Measurements from ENCODE around the gene CST3. TPM values are rescaled to one million over a fixed set of nuclear protein-coding genes. Genes with fewer than 3 reads are reported as not detected.
"Not testable (repeated sequence)": the region's sequence is repeated elsewhere in the genome, so short reads cannot be mapped to it uniquely, and the experiment has no call there.

Gene CST3
- total and polyA plus RNA-seq, 2 donors, result 231 to 465 TPM

DNA sequence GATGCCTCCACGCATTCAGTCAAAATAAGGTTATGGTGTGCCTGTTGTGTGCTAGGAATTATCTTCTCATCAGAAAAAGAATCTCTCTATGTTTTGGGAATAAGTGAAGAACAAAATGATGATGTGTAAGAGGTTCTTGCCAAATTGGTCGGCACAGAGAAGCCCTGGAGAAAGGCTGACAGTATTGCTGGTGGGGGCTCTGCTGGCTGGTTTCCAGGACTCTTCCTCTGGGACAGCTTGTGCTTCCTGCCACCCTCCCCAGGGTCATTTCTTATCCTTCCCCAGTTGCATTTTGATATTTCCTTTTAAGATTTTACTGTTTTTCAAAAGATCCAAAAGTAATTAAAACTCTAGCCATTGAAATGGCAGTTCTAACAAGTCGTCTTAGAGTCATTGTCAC lies 28.9 kb upstream of the CST3 start:
- DNase-seq (ENCODE audit: low read depth in 6 of 9, low spot score in 9 of 9), result no peak
- no peak overlapping the region for H3K27ac ChIP-seq (ENCODE audit: low read depth in 1 of 2, low read length in 1 of 2)
- H3K4me3 ChIP-seq (ENCODE audit: low read length in 2 of 2), result no peak overlapping the region
- no peaks in the 10 kb centered on the region for H3K36me3 ChIP-seq (ENCODE audit: control insufficient read depth in 2 of 2, insufficient read depth in 2 of 2, low read length in 1 of 2)
- H3K4me1 ChIP-seq (ENCODE audit: control insufficient read depth in 2 of 2, insufficient read depth in 2 of 2, low read length in 2 of 2), result no peaks in the 10 kb centered on the region
- H3K9me3 ChIP-seq (ENCODE audit: control insufficient read depth in 2 of 2, insufficient read depth in 1 of 2, low read length in 1 of 2), result no peaks in the 10 kb centered on the region
- 90% methylated on average over 3 of the region's 3 CpGs for WGBS
- H3K27me3 ChIP-seq (ENCODE audit: control insufficient read depth in 2 of 2, insufficient read depth in 1 of 2, low read length in 1 of 2), result no peaks in the 10 kb centered on the region

DNA sequence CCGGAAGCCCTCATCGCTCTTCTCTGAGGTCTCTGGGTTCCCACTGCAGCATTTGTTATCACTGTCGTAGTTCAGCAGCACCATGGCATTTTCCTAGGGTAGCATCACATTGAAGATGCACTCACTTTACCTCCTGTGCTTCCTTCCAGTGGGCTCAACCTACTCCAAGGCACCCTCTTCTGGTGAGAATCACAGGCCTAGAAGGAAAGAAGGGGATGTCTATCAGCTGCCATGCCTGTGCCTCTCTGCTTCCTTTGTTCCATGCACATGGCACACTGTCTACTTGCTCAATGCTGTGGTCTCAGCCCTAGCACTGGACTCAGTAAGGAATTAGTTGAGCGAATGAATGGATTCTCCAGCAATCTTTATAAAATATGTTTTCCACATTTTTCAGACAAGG lies 28.4 kb upstream of the CST3 start:
- no peaks in the 10 kb centered on the region for H3K9me3 ChIP-seq (ENCODE audit: control insufficient read depth in 2 of 2, insufficient read depth in 1 of 2, low read length in 1 of 2)
- no peaks in the 10 kb centered on the region for H3K27me3 ChIP-seq (ENCODE audit: control insufficient read depth in 2 of 2, insufficient read depth in 1 of 2, low read length in 1 of 2)
- no peak overlapping the region for H3K4me3 ChIP-seq (ENCODE audit: low read length in 2 of 2)
- H3K36me3 ChIP-seq (ENCODE audit: control insufficient read depth in 2 of 2, insufficient read depth in 2 of 2, low read length in 1 of 2), result no peaks in the 10 kb centered on the region
- H3K27ac ChIP-seq (ENCODE audit: low read depth in 1 of 2, low read length in 1 of 2), result no peak overlapping the region
- 98% methylated on average over 4 of the region's 4 CpGs for WGBS
- H3K4me1 ChIP-seq (ENCODE audit: control insufficient read depth in 2 of 2, insufficient read depth in 2 of 2, low read length in 2 of 2), result no peaks in the 10 kb centered on the region
- no peak for DNase-seq (ENCODE audit: low read depth in 6 of 9, low spot score in 9 of 9)

DNA sequence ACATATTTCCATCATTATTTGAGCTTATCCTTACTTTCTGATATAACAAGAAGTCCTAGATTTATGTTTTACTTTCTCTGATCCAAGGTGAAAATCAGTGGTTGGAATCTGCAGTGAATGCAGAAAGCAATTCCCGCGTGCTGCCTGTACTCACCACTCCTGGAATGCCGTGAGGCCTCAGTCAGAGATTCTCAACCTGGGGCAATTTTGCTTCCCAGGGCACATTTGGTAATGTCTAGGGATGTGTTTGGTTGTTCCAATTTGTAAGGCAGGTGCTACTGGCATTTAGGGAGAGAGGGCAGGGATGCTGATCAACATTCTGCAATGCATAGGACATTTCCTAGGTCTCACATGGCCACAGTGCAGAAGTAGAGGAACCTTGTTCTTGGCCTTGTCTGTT lies 27.2 kb upstream of the CST3 start:
- no peak overlapping the region for H3K27ac ChIP-seq (ENCODE audit: low read depth in 1 of 2, low read length in 1 of 2)
- H3K4me1 ChIP-seq (ENCODE audit: control insufficient read depth in 2 of 2, insufficient read depth in 2 of 2, low read length in 2 of 2), result peaks cover 0 to 2% of the 10 kb centered on the region in 2 donors
- 97% methylated on average over 3 of the region's 3 CpGs for WGBS
- H3K36me3 ChIP-seq (ENCODE audit: control insufficient read depth in 2 of 2, insufficient read depth in 2 of 2, low read length in 1 of 2), result no peaks in the 10 kb centered on the region
- H3K4me3 ChIP-seq (ENCODE audit: low read length in 2 of 2), result no peak overlapping the region
- H3K27me3 ChIP-seq (ENCODE audit: control insufficient read depth in 2 of 2, insufficient read depth in 1 of 2, low read length in 1 of 2), result no peaks in the 10 kb centered on the region
- H3K9me3 ChIP-seq (ENCODE audit: control insufficient read depth in 2 of 2, insufficient read depth in 1 of 2, low read length in 1 of 2), result no peaks in the 10 kb centered on the region
- no peak for DNase-seq (ENCODE audit: low read depth in 6 of 9, low spot score in 9 of 9)

DNA sequence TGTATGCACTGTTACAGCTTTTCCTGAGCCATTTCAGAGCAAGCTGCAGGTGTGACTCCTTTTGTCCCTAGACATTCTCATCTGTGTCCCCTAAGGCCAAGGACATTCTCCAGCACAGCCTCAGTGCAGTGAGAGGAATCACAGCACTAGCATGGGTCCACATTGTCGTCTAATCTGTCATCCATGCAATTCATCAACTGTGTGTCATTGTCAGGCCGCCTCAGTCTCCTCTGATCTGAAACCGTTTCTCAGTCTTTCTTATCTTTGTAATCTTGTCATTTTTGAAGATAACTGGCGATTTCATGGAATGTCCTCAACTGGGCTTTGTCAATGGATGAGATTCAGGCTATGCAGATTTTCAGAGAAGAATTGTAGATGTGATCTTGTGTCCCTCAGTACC lies 26.3 kb upstream of the CST3 start:
- not testable (repeated sequence) for H3K27me3 ChIP-seq (ENCODE audit: control insufficient read depth in 2 of 2, insufficient read depth in 1 of 2, low read length in 1 of 2); H3K36me3 ChIP-seq (ENCODE audit: control insufficient read depth in 2 of 2, insufficient read depth in 2 of 2, low read length in 1 of 2); H3K27ac ChIP-seq (ENCODE audit: low read depth in 1 of 2, low read length in 1 of 2); H3K4me3 ChIP-seq (ENCODE audit: low read length in 2 of 2); DNase-seq (ENCODE audit: low read depth in 6 of 9, low spot score in 9 of 9); H3K9me3 ChIP-seq (ENCODE audit: control insufficient read depth in 2 of 2, insufficient read depth in 1 of 2, low read length in 1 of 2); H3K4me1 ChIP-seq (ENCODE audit: control insufficient read depth in 2 of 2, insufficient read depth in 2 of 2, low read length in 2 of 2)
- 89% methylated on average over 4 of the region's 4 CpGs for WGBS

DNA sequence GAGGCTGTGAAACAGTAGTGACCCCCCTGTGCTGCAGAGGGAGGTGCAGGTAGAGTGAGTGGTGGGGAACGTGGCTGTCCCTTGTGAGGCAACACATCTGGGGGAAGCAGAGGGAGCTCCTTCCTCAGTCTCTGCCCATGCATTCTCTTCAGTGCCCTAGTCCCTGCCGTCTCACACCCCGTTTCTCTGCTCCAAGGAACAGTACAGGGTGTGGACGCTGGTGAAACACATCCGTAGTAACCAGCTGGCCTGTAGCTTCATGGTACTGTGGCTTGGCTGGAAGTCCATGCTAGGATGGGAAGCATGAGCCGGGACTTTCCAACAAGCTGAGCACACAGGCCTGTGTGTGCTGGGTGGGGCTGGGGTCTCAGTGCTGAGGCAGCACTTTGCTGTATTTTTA lies 25.4 kb upstream of the CST3 start:
- DNase-seq (ENCODE audit: low read depth in 6 of 9, low spot score in 9 of 9), result no peak
- 87% methylated on average over 6 of the region's 6 CpGs for WGBS

DNA sequence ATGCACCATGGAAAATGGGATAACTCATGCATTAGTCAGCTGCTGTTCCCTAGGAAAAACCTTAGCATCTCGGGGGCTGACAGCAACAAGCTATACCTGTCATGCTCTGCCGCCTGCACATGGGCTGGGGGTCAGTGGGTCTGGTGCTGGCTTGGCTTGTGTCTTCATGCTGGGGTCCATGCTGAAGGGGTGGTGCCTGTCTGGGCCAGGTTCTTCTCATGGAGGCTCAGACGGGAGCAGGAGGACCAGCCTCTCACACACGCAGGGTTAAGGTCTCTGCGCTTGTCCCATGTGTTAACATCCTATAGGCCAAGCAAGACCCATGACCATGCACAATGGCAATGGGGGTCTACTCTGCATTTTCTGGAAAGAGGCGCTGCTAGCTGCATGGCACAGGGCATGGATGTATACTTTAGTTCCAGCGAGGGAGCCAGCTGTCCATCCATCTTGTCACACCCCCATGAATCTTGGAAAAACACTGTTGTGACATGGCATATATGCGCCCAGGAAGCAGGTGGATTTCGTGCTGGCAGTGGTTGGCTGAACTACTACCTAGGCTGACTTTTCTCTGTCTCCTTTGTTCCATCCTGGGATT lies 24.6 kb upstream of the CST3 start:
- WGBS, result 96% methylated on average over 9 of the region's 9 CpGs
- Histone ChIP-seq H3K4me3 (ENCODE audit: low read length in 2 of 2) (no peak overlapping the region), H3K4me1 (ENCODE audit: control insufficient read depth in 2 of 2, insufficient read depth in 2 of 2, low read length in 2 of 2) (peaks cover 0 to 2% of the 10 kb centered on the region in 2 donors), H3K27me3 (ENCODE audit: control insufficient read depth in 2 of 2, insufficient read depth in 1 of 2, low read length in 1 of 2) (no peaks in the 10 kb centered on the region), H3K36me3 (ENCODE audit: control insufficient read depth in 2 of 2, insufficient read depth in 2 of 2, low read length in 1 of 2) (no peaks in the 10 kb centered on the region), H3K27ac (ENCODE audit: low read depth in 1 of 2, low read length in 1 of 2) (no peak overlapping the region), H3K9me3 (ENCODE audit: control insufficient read depth in 2 of 2, insufficient read depth in 1 of 2, low read length in 1 of 2) (no peaks in the 10 kb centered on the region)
- DNase-seq (ENCODE audit: low read depth in 6 of 9, low spot score in 9 of 9), result no peak

More for the DNA sequence above, 25.4 kb upstream of the CST3 start:
- no peak overlapping the region for H3K4me3 ChIP-seq (ENCODE audit: low read length in 2 of 2)
- no peaks in the 10 kb centered on the region for H3K36me3 ChIP-seq (ENCODE audit: control insufficient read depth in 2 of 2, insufficient read depth in 2 of 2, low read length in 1 of 2)
- H3K4me1 ChIP-seq (ENCODE audit: control insufficient read depth in 2 of 2, insufficient read depth in 2 of 2, low read length in 2 of 2), result peaks cover 0 to 2% of the 10 kb centered on the region in 2 donors
- peak overlapping the region in 1 of 2 donors; percentile 25 for H3K27ac ChIP-seq (ENCODE audit: low read depth in 1 of 2, low read length in 1 of 2)
- no peaks in the 10 kb centered on the region for H3K9me3 ChIP-seq (ENCODE audit: control insufficient read depth in 2 of 2, insufficient read depth in 1 of 2, low read length in 1 of 2)
- no peaks in the 10 kb centered on the region for H3K27me3 ChIP-seq (ENCODE audit: control insufficient read depth in 2 of 2, insufficient read depth in 1 of 2, low read length in 1 of 2)

DNA sequence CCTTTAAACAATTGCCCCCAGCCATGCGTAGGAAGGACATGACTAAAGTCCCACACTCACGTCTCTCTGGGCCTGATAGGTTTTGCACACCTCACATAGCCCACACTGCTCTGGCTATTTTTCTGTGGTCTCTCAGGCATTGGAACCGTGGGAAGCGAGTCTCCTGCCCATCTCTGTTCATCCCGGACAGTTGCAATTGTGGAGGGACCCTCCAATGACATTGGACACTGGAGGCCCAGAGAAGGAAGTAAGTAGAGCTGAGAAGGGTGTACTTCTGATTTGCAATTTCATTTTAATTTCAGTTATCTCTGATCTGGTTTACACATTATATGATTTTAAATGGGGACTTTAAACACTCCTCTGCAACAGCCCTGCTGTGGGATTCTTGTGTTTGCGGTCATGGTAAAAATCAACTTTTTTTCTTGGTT lies 23.3 kb upstream of the CST3 start:
- H3K4me3 ChIP-seq (ENCODE audit: low read length in 2 of 2), result no peak overlapping the region
- H3K9me3 ChIP-seq (ENCODE audit: control insufficient read depth in 2 of 2, insufficient read depth in 1 of 2, low read length in 1 of 2), result no peaks in the 10 kb centered on the region
- H3K27me3 ChIP-seq (ENCODE audit: control insufficient read depth in 2 of 2, insufficient read depth in 1 of 2, low read length in 1 of 2), result peaks cover 0 to 9% of the 10 kb centered on the region in 2 donors
- no peaks in the 10 kb centered on the region for H3K36me3 ChIP-seq (ENCODE audit: control insufficient read depth in 2 of 2, insufficient read depth in 2 of 2, low read length in 1 of 2)
- 97% methylated on average over 6 of the region's 6 CpGs for WGBS
- no peak overlapping the region for H3K27ac ChIP-seq (ENCODE audit: low read depth in 1 of 2, low read length in 1 of 2)
- DNase-seq (ENCODE audit: low read depth in 6 of 9, low spot score in 9 of 9), result no peak
- peaks cover 0 to 2% of the 10 kb centered on the region in 2 donors for H3K4me1 ChIP-seq (ENCODE audit: control insufficient read depth in 2 of 2, insufficient read depth in 2 of 2, low read length in 2 of 2)

DNA sequence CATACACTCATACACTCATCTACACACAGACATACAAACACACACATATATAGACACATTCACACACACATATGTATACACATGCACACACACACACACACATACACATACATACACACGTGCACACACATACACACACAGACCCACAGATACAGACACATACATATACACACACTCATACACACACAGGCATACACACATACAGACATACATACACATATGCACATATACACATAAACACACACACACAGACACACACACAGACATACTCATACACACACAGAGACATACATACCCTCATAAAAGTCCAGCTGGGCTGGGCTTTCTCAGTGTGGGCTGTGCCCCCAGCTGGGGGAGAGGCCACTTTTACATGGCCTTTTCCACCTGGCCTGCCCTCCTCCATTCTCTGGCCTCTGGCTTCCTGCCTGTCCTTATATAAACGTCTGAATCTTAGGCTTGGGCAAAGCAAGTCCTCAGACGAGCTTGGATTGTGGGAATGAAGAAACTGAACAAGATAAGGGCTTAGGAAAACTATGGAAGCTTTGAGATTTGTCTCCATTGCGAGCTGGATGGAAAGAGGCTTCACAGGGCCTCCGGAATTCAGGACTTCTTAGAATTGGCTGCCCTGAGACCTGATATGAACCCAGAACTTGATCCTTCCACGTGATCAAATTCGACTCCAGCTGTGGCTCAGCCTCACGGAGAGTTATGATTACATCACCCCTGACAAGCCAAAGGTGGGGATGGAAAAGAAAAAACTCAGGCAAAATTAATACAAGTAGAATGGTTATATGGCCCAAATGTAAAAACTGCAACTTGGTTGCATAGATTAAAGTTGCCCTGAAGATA lies 22.5 kb upstream of the CST3 start:
- no peak overlapping the region for H3K27ac ChIP-seq (ENCODE audit: low read depth in 1 of 2, low read length in 1 of 2)
- 82% methylated on average over 8 of the region's 8 CpGs for WGBS
- no peak for DNase-seq (ENCODE audit: low read depth in 6 of 9, low spot score in 9 of 9)

DNA sequence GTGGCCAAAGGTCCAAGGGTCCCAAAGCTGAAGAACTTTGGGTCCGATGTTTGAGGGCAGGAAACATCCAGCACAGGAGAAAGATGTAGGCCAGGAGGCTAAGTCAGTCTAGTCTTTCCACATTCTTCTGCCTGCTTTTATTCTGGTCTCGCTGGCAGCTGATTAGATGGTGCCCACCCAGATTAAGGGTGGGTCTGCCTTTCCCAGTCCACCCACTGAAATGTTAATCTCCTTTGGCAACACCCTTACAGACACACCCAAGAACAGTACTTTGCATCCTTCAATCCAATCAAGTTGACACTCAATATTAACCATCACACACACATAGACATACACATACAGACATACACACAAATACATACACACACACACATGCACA lies 21.8 kb upstream of the CST3 start:
- DNase-seq (ENCODE audit: low read depth in 6 of 9, low spot score in 9 of 9); H3K4me3 ChIP-seq (ENCODE audit: low read length in 2 of 2); H3K4me1 ChIP-seq (ENCODE audit: control insufficient read depth in 2 of 2, insufficient read depth in 2 of 2, low read length in 2 of 2); H3K9me3 ChIP-seq (ENCODE audit: control insufficient read depth in 2 of 2, insufficient read depth in 1 of 2, low read length in 1 of 2); H3K36me3 ChIP-seq (ENCODE audit: control insufficient read depth in 2 of 2, insufficient read depth in 2 of 2, low read length in 1 of 2); H3K27ac ChIP-seq (ENCODE audit: low read depth in 1 of 2, low read length in 1 of 2): not testable (repeated sequence)
- WGBS, result 99% methylated on average over 2 of the region's 2 CpGs
- H3K27me3 ChIP-seq (ENCODE audit: control insufficient read depth in 2 of 2, insufficient read depth in 1 of 2, low read length in 1 of 2), result peaks cover 0 to 17% of the 10 kb centered on the region in 2 donors

More for the DNA sequence above, 22.5 kb upstream of the CST3 start:
- no peak overlapping the region for H3K4me3 ChIP-seq (ENCODE audit: low read length in 2 of 2)
- no peaks in the 10 kb centered on the region for H3K36me3 ChIP-seq (ENCODE audit: control insufficient read depth in 2 of 2, insufficient read depth in 2 of 2, low read length in 1 of 2)
- H3K27me3 ChIP-seq (ENCODE audit: control insufficient read depth in 2 of 2, insufficient read depth in 1 of 2, low read length in 1 of 2), result peaks cover 0 to 16% of the 10 kb centered on the region in 2 donors
- no peaks in the 10 kb centered on the region for H3K9me3 ChIP-seq (ENCODE audit: control insufficient read depth in 2 of 2, insufficient read depth in 1 of 2, low read length in 1 of 2)
- H3K4me1 ChIP-seq (ENCODE audit: control insufficient read depth in 2 of 2, insufficient read depth in 2 of 2, low read length in 2 of 2), result peaks cover 0 to 2% of the 10 kb centered on the region in 2 donors
